DMS 273 (cell line): ENCODE data around the gene AHCTF1.
A peak's percentile ranks its signal among the peaks of the same experiment; 100 is the strongest.

ENCODE experiments used
- DNase-seq: peaks from one replicate; lab custom pipeline; 2025; ENCODE audit not compliant: unreplicated experiment; lab: John Stamatoyannopoulos, UW

Gene AHCTF1

DNA sequence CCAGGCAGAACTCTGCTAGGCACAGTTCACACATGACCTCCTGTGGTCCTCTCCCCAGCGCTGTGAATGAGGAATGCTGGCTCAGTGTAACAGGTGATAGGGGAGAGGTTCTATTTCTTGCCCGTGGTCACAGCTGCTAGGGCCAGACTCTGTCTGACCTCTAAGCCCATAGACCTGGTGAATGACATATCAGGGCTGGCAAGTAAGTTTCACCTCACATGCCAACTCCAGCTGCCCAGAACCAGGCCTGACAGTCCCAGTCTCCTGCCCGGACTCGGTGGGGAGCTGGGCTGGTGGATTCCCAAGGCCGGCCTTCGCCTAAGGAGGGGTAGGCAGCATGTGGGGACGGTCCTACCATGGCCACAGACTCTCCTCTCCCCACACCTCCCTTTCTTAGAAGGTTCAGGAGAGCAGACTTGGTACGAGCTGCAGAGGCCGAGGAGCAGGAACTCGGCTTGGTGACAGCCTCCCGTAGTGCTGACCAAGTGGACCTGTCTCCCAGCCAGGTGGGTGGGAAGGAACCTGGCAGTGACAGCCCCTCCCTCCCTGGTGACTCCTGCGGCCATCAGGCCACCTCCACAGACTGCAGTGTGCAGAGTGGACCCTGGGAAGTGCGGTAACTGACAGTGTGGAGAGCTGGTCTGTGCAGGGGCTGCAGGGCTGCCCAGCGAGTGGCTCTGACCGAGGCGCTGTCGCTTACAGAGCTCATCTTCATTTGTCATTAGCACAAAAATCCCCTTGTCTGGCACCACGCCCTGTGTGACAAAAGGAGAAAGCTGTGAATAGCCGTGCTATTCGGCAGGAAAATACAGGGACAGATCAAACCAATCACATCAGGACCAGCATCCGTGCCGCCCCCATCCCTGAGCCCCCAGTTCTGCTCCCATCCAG is 132.9 kb downstream of the AHCTF1 start:
- no peak for DNase-seq

DNA sequence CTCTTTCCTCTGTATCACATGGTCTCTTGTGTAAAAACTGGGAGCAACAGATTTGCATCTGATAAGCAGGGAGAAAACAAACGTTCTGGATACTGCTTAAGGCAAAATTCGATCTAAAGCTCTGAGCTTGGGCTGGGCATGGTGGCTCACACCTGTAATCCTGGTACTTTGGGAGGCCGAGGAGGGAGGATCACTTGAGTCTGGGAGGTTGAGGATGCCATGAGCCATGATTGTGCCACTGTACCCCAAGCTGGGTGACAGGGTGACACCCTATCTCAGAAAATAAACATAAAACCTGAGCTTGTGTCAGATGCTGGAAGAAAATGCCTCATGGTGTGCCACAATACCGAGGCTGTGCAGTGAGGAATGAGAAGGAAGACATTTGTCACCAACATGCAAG is 133.6 kb downstream of the AHCTF1 start:
- DNase-seq, result no peak

DNA sequence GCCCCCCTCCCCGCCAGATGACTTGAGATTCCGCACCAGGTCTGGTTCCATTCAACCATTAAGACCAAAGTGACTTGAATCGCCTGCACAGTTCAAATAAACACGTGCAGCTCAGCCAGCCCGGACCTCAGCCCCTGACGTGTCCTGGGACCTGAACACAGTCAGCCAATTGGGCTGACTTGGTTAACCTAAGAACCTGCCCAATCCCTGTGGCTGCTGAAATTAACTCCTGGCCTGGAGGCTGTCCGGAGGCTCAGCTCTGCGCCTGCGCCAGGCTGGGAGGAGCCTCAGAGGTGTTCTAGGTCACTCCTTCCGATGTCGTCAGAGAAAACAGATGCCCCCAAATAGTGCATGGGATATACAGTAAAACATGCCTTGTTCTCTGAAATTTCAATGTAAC is 134.2 kb downstream of the AHCTF1 start:
- DNase-seq, result no peak

DNA sequence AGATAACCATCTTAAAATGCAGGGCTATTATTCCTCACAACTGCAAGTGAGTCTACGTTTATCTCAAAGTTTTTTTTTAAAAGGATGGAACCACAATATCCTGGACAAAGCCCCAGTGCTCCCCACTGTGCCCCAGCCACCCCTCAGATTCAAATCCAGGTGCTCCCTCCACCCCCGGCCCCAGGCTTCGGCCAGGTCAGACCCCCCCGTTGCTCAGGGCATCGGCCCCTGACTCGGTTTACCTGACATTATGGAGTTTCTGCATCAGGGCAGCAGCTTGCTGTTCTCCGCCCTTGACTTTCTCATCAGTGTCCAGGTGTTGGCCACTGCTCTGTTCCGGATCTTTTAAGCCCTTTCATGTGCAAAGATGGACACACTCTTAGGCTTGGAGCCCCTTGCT is 134.6 kb downstream of the AHCTF1 start:
- no peak for DNase-seq

DNA sequence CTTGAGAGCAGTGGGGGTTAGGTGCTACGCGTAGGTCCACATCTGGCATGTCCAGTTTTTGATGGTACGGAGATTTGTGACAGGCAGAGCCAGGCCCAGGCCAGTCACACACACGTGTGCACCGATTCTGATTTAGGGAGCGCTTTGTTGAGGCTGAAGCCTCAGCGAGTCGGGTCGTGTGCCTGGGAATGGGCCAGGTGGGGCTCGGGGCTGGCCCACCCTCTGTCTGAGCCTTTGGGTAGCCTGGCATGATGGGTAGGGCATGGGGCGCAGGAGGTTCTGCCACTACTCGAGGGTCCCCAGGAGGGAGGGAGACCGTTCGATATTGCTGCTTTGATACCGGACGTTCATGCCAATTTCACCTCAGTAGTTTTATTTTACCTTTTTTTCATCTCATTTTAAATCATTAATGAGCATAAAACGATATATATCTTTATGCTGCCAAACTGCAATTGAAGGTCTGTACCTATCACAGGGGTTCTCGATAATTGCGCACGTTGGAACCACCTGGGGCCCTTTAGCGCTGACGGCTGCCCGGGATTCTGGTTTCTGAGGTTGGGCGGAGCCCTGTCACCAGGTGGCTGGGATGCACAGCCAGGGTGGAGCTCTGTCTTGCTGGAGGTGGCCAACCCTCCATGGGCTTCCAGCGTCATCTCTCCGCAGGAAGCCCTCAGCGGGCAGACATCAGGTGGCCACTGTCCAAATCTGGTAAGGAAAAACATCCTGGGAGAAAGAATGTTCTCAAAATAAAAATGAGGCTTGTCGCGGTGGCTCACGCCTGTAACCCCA is 135.6 kb downstream of the AHCTF1 start:
- DNase-seq, result no peak

DNA sequence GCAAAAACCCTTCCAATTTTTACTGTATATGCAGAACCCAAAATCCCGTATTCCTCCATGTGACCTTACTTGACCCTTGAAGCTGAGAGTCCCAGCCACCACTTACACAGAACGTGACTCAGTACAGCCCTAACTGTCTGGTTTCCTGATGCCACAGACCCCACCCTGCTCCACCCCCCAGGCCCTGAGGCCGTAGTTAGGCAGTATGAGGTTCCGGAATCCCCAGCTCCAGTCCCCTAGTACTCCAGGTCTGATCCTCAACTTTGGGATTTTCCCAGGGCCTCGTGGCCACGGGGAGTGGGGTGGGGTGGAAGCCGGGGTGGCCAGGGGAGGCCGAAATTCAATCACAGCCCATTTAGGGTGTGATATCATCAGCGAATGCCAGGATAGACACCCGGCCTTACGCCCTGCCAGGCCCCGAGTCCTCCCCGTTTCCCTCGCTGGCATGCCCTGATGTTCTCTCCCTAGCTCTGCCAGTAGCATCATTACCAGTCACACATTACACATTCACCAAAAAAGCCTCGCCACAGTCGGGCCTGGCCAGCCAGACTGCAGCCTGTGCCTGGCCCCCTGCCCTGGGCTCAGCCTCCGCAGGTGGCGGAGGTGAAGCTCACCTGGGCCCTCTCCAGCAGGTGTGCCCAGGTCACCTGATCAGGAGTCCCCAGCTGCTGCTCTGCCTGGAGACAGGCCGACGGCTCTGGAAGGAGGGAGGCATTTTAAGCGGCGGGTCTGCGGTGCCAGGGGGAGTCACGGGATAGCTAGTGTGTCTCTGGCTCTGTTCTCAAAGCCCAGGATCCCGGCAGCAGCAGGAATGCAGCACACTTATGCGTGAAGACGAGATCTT is 136.7 kb downstream of the AHCTF1 start:
- peak; percentile 46 for DNase-seq

DNA sequence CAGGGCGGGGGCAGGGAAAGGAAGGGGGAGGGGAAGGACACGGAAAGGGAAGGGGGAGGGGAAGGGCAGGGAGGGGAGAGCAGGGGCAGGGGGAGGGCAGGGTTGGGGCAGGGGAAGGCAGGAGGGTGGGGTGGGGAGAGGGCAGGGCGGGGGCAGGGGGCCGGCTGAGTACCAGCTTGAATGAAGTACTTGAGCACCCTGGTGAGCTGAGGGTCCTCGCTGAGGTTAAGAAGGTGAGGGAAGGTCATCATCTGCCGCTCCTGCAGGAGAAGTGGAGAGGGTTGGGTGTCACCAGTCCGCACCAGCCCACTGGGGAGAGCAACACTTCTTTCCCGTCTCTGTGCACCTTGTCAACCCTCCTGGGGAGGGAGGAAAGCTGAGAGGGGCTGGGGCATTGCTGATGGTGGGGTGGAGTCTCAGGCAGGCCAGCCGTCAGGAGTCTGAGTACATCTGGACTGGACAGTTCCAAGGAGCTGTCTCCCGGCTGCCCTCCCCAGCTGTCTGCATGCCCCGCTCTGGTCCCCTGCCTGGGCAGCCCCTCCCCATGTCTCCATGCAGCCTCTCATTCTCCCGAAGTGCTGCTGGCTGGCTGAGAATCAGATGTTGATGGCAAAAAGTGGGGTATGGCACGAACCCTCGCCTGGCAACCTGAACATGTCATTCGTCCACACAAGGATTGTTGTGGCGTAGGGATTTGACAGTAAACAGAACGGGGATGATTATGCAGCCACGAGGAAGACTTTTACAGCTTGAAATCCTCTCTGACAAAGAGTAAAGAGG is 137.5 kb downstream of the AHCTF1 start:
- DNase-seq, result peak; percentile 59

DNA sequence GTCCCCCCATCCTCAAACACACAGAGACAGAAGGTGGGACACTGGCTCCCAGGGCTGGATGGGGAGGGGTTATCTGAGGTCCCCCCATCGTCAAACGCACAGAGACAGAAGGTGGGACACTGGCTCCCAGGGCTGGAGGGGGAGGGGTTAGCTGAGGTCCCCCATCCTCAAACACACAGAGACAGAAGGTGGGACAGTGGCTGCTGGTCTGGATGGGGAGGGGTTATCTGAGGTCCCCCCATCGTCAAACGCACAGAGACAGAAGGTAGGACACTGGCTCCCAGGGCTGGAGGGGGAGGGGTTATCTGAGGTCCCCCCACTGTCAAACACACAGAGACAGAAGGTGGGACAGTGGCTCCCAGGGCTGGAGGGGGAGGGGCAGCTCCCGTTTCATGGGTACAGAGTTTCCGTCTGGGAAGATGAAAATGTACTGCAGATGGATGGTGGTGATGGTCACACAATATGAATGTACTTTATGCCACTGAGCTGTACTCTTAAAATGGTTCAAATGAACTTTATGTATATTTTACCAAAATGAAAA is 138.3 kb downstream of the AHCTF1 start:
- DNase-seq, result peak; percentile 30

DNA sequence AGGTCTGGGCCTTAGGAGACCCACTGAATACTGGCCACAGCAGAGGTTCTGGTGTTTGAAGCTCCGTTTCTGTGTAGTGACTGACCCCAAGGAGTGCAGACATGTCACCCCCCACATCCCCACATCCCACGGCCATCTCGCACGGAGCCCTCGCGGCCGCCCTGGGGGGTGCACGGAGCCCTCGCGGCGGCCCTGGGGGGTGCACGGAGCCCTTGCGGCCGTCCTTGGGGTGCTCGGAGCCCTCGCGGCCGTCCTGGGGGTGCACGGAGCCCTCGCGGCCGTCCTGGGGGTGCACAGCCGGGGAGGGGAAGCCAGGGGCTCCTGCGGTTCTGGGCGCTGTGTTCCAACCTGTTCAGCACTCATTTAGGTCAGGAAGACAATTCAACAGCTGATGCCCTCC is 139.1 kb downstream of the AHCTF1 start:
- no peak for DNase-seq

DNA sequence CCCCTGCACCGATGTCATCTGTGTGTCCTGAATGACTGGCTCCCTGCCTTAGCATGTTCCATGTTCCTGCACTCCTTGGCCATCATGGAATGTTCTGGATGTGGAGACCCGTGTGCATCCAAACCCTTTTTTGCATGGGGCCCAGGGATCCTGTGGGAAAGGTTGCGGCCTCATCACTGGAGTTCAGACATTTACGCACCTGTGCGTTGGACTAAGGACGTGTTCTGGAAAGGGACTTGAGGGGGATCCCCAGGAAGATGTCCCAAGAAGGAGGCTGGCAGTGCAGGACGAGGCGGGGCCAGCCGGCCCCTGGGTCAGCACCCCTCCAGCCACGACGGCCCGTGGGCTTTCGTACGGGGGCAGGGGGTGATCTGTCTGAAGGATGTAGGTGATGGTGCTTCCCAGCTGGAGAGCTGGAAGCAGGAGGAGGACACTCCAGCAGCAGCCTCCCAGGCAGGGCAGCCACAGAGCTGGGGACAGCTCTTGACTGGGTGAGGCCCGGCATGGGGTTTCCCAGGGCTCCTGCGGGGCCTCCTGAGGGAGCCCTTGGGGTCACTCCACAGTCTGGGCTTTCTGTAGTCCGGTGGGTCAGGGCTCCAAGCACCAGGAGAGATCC is 140.3 kb downstream of the AHCTF1 start:
- DNase-seq, result no peak

DNA sequence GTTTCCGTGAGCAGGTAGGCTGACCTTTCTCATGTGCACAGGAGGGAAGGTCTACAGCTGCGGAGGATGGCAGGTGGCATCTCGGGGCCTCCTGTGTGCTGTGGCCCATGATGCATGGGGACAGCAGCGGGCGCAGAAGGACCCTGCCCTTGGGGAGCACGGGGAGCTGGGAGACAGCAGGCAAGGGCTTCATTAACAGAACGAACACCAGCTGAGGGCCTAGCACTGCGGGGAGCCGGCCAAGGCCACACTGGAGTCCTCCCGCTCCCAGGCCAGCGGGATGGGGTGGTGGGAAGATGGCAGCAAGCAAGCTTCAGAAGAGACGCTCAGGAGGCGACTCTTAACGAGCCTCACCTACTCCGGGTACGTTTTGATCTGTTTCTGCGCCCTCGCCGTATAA is 140.9 kb downstream of the AHCTF1 start:
- DNase-seq, result no peak

DNA sequence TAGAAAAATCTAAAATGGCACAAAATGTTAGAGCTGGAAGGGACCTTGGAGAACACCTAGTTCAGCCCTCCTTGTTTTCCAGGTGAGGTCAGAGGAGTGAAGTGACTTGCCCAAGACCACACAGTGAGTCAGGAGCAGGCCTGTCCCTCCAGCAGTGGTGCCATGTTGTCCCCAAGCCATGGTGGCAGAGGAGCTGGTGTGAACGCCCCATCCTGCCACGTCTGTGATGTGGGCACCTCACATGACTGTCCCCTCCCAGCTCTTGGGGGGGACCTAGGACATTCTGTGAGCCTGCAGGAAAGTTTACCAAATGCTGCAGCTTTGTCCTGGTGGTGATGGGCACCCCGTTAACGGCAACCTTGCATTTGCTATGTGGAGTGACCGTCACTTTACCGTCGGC is 141.4 kb downstream of the AHCTF1 start:
- no peak for DNase-seq

DNA sequence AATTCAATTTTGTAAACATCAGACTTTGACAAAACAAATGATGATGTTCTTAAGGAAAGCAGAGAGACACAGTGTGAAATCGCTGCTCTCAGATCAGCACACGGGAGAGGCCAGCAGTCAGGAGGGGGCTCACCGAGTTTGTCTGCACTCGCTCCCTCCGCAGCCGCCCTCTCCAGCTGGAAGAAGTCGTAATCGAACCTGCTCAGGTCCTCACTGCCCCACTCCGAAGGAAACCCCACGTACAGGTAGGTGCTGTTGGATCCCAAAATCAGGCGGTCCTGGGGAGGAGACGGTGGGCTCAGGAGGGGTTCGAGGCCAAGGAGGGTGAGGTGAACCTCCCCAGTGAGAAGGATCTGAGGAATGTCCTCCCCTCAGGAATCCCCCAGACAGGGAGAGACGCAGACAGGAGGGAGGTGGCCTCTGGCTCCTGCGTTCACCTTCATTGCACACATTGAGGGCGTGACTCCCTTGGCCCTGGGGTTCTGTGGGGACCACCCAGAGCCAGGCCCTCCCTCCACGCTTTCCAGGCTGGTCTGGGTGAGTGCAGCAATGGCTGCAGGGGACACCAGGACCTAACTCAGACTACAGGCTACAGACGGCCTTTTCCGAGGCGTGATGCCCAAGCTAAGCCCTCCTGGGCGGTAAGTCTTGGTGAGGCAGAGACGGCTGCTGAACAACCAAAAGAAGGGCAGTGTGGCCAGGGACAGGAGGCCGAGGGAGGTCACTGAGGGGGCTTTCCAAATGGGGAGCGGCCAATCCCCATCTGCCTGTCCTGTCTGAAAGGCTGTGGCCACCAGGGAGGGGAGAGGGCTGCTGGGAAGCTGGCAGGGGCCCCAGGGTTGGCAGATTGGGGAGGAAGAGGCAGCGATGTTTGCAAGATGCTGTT is 142.1 kb downstream of the AHCTF1 start:
- DNase-seq, result no peak
